Measurements from ENCODE around the gene SPPL2B. TPM values are rescaled to one million over a fixed set of nuclear protein-coding genes. Genes with fewer than 3 reads are reported as not detected.
"Not testable (repeated sequence)": the region's sequence is repeated elsewhere in the genome, so short reads cannot be mapped to it uniquely, and the experiment has no call there.

Gene SPPL2B
- total RNA-seq, 1 experiment from 2014 or later: 14.3 TPM

GRCh38 chr19:2376784-2377519 lies 48.5 kb downstream of the SPPL2B start:
- no peaks in the 10 kb centered on the region for H3K36me3 ChIP-seq
- H3K27ac ChIP-seq: no peak overlapping the region
- H3K4me1 ChIP-seq: no peaks in the 10 kb centered on the region
- DNase-seq: peak in 1 of 2 experiments; percentile 15
- H3K4me3 ChIP-seq: no peak overlapping the region
- H3K27me3 ChIP-seq: peaks cover 7% of the 10 kb centered on the region; the same call in 1 of the 2 replicates
- no peaks in the 10 kb centered on the region; the same call in 1 of the 2 replicates for H3K9me3 ChIP-seq (replicated peaks)

- Histone ChIP-seq H3K9me3 (replicated peaks) (no peaks in the 10 kb centered on the region; the same call in 1 of the 2 replicates), H3K36me3 (no peaks in the 10 kb centered on the region)
- DNase-seq: no peak
Measured at GRCh38 chr19:2380567-2380966, 52.1 kb downstream of the SPPL2B start.

GRCh38 chr19:2381148-2381820 lies 52.8 kb downstream of the SPPL2B start:
- no peak overlapping the region for H3K27ac ChIP-seq
- DNase-seq: peak; percentile 42 to 52
- peaks cover 5% of the 10 kb centered on the region; the same call in 1 of the 2 replicates for H3K27me3 ChIP-seq
- H3K4me3 ChIP-seq: no peak overlapping the region
- no peaks in the 10 kb centered on the region for H3K36me3 ChIP-seq
- H3K4me1 ChIP-seq: peaks cover 6% of the 10 kb centered on the region
- no peaks in the 10 kb centered on the region; the same call in 1 of the 2 replicates for H3K9me3 ChIP-seq (replicated peaks)

More at GRCh38 chr19:2380567-2380966, 52.1 kb downstream of the SPPL2B start:
- Histone ChIP-seq H3K4me3 (no peak overlapping the region), H3K27ac (no peak overlapping the region), H3K27me3 (peaks cover 7% of the 10 kb centered on the region; the same call in 1 of the 2 replicates), H3K4me1 (peaks cover 6% of the 10 kb centered on the region)

- H3K36me3 ChIP-seq: no peaks in the 10 kb centered on the region
- H3K27me3 ChIP-seq: no peaks in the 10 kb centered on the region
- no peak overlapping the region for H3K27ac ChIP-seq
- H3K4me1 ChIP-seq: peaks cover 13% of the 10 kb centered on the region
- no peaks in the 10 kb centered on the region; the same call in 1 of the 2 replicates for H3K9me3 ChIP-seq (replicated peaks)
- DNase-seq: no peak
- no peak overlapping the region for H3K4me3 ChIP-seq
Measured at GRCh38 chr19:2382530-2383222, 54.2 kb downstream of the SPPL2B start.

GRCh38 chr19:2385053-2385721 lies 56.7 kb downstream of the SPPL2B start:
- Histone ChIP-seq H3K9me3 (replicated peaks) (no peaks in the 10 kb centered on the region; the same call in 1 of the 2 replicates), H3K4me1 (peaks cover 16% of the 10 kb centered on the region), H3K27me3 (no peaks in the 10 kb centered on the region), H3K27ac (peak overlapping the region; percentile 36), H3K36me3 (no peaks in the 10 kb centered on the region), H3K4me3 (no peak overlapping the region)
- DNase-seq: peak; percentile 97 to 98

- Histone ChIP-seq H3K27me3 (no peaks in the 10 kb centered on the region), H3K4me1 (peaks cover 16% of the 10 kb centered on the region), H3K4me3 (no peak overlapping the region), H3K27ac (no peak overlapping the region), H3K9me3 (replicated peaks) (no peaks in the 10 kb centered on the region), H3K36me3 (no peaks in the 10 kb centered on the region)
- peak; percentile 37 to 44 for DNase-seq
Measured at GRCh38 chr19:2387367-2388288, 59.1 kb downstream of the SPPL2B start.

- Histone ChIP-seq H3K4me1 (peaks cover 10% of the 10 kb centered on the region), H3K27me3 (no peaks in the 10 kb centered on the region), H3K36me3 (no peaks in the 10 kb centered on the region), H3K4me3 (no peak overlapping the region), H3K9me3 (replicated peaks) (no peaks in the 10 kb centered on the region), H3K27ac (no peak overlapping the region)
- no peak for DNase-seq
Measured at GRCh38 chr19:2389594-2389993, 61.1 kb downstream of the SPPL2B start.

- peak; percentile 33 to 75 for DNase-seq
- no peak overlapping the region for H3K4me3 ChIP-seq
- H3K36me3 ChIP-seq: no peaks in the 10 kb centered on the region
- H3K9me3 ChIP-seq (replicated peaks): no peaks in the 10 kb centered on the region
- peaks cover 10% of the 10 kb centered on the region for H3K4me1 ChIP-seq
- no peaks in the 10 kb centered on the region for H3K27me3 ChIP-seq
- H3K27ac ChIP-seq: no peak overlapping the region
Measured at GRCh38 chr19:2391118-2391725, 62.7 kb downstream of the SPPL2B start.

GRCh38 chr19:2392366-2392765 lies 63.9 kb downstream of the SPPL2B start:
- Histone ChIP-seq H3K4me3 (no peak overlapping the region), H3K36me3 (no peaks in the 10 kb centered on the region), H3K27ac (no peak overlapping the region), H3K4me1 (peaks cover 6% of the 10 kb centered on the region; the same call in 1 of the 2 replicates), H3K9me3 (replicated peaks) (no peaks in the 10 kb centered on the region), H3K27me3 (no peaks in the 10 kb centered on the region)
- DNase-seq: no peak

- not testable (repeated sequence) for H3K4me1 ChIP-seq; H3K9me3 ChIP-seq (replicated peaks); H3K27ac ChIP-seq; H3K36me3 ChIP-seq; H3K27me3 ChIP-seq; H3K4me3 ChIP-seq
- DNase-seq: peak; percentile 32 to 40
Measured at GRCh38 chr19:2392899-2393298, 64.4 kb downstream of the SPPL2B start.

- H3K27me3 ChIP-seq: no peaks in the 10 kb centered on the region
- DNase-seq: no peak
- H3K4me3 ChIP-seq: no peak overlapping the region
- no peaks in the 10 kb centered on the region for H3K9me3 ChIP-seq (replicated peaks)
- H3K27ac ChIP-seq: no peak overlapping the region
- H3K4me1 ChIP-seq: no peaks in the 10 kb centered on the region
- H3K36me3 ChIP-seq: no peaks in the 10 kb centered on the region
Measured at GRCh38 chr19:2394054-2394441, 65.6 kb downstream of the SPPL2B start.

- H3K9me3 ChIP-seq (replicated peaks): no peaks in the 10 kb centered on the region
- no peak overlapping the region for H3K27ac ChIP-seq
- DNase-seq: no peak
- H3K36me3 ChIP-seq: no peaks in the 10 kb centered on the region
- no peaks in the 10 kb centered on the region for H3K4me1 ChIP-seq
- H3K4me3 ChIP-seq: no peak overlapping the region
- no peaks in the 10 kb centered on the region for H3K27me3 ChIP-seq
Measured at GRCh38 chr19:2394442-2395292, 66.2 kb downstream of the SPPL2B start.
